Astrocyte of the spinal cord (primary cell): ENCODE data around the gene MTHFD2L.
A peak's percentile ranks its signal among the peaks of the same experiment; 100 is the strongest.

Experiments
- DNase-seq: peaks from one replicate; pipeline ENCODE4 v3.0.0; 2011; ENCODE audit warnings: low read depth, low spot score
- H3K4me3 ChIP-seq: 2 replicates; pipeline ENCODE4 v1.5.1; 2011; ENCODE audit warnings: low read depth, mild to moderate bottlenecking, low read length, moderate library complexity
- in situ Hi-C: cut with HindIII; loops from 2 replicates; pipeline ENCODE4 v1.10.0; 2017; ENCODE audit warnings: low sequenced_read_pairs
- TF ChIP-seq, protein P1 (sequence below): IDR thresholded peaks from 2 replicates; pipeline ENCODE4 v1.5.1; 2012; ENCODE audit warnings: low read depth, mild to moderate bottlenecking, low read length, inconsistent platforms

Gene MTHFD2L

DNA sequence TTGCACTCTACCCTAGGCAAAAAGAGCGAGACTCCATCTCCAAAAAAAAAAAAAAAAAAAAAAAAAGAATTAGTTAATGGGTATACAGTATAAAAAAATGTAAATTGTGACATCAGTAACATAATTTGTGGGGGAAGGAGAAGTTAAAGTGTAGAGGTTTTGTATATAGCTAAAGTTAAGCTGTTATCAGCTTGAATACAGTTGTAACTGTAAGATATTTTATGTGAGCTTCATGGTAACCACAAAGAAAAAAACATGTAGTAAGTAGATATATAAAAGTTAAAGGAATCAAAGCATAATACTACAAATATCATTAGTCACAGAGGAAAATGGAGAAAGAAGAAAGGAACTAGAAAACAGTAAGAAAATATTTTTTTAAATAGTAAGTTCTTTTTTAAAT, 97.2 kb downstream of the MTHFD2L start:
- in situ Hi-C loops, result no loop called here
- no peak for DNase-seq
- TF ChIP-seq, protein P1, sequence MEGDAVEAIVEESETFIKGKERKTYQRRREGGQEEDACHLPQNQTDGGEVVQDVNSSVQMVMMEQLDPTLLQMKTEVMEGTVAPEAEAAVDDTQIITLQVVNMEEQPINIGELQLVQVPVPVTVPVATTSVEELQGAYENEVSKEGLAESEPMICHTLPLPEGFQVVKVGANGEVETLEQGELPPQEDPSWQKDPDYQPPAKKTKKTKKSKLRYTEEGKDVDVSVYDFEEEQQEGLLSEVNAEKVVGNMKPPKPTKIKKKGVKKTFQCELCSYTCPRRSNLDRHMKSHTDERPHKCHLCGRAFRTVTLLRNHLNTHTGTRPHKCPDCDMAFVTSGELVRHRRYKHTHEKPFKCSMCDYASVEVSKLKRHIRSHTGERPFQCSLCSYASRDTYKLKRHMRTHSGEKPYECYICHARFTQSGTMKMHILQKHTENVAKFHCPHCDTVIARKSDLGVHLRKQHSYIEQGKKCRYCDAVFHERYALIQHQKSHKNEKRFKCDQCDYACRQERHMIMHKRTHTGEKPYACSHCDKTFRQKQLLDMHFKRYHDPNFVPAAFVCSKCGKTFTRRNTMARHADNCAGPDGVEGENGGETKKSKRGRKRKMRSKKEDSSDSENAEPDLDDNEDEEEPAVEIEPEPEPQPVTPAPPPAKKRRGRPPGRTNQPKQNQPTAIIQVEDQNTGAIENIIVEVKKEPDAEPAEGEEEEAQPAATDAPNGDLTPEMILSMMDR, result no peak
- H3K4me3 ChIP-seq, result no peak overlapping the region

DNA sequence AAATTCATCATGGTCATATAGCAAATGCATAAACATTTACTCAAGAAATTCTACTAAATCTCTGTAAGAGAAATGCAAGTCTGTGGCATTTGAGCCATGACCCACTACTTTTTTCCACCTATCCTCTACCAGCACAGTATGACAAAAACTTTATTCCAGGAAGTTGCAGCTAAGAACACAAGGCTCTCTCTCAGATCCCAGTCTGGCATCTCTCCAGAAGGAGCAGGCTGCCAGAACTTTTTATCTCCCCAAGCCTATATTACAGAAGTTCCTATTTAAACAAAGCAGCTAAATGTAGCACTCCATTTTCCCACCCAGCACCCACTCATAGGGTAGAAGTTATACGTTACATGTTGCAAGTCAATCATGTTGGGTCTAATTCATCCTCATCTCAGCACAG, 101.0 kb downstream of the MTHFD2L start:
- in situ Hi-C loops, result no loop called here
- DNase-seq, result peak; percentile 35
- H3K4me3 ChIP-seq, result no peak overlapping the region
- TF ChIP-seq, protein P1, result no peak

DNA sequence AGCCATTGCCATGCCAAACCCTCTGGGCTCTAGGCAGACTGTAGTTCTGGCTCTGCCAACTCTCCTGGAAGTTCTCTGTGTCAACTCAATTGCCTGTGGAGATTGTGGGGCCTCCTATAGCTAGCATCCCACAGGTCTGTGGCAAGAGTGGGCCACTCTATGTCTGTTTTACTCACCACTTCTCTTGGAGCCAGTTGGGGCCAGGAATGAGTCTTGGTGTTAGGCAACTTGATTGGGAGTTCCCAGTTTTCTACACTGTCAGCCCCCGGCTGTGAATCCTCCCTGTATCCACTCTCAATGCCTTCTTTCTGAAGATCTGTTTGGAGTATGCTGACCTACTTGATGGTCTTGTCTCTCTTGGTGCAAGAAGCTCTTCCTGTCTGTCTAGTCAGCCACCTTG, 102.1 kb downstream of the MTHFD2L start:
- no peak overlapping the region for H3K4me3 ChIP-seq
- no peak for DNase-seq
- in situ Hi-C loops, result no loop called here
- TF ChIP-seq, protein P1, result no peak

DNA sequence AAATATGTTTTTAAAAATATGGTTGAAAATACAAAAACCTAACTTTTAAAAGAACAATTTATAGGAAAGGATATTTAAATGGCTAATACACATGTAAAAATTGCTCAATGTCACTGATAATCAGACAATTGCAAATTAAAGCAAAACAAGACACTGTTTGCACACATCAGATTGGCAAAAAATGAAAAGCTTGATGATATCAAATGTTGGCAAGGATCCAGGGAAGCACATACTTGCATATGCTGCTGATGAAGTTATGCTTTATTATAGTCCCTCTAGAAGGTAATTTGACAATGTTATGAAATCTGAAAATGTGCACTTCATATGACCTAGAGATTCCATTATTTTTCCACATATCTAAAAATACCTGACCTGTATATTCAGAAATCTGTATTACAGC, 104.6 kb downstream of the MTHFD2L start:
- H3K4me3 ChIP-seq, result no peak overlapping the region
- in situ Hi-C loops, result no loop called here
- DNase-seq, result no peak
- TF ChIP-seq, protein P1, result no peak

DNA sequence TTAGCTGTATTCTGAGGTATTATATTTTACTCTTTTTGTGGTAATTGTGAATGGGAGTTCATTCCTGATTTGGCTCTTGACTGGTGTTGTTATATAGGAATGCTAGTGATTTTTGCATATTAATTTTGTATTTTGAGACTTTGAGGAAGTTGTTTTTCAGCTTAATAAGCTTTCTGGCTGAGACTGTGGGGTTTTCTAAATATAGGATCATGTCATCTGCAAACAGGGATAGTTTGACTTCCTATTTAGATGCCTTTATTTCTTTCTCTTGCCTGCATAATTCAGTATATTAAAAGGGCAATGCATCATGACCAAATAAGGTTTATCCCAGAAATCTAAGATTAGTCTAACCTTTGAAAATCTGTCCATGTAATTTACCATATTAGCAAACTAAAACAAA, 105.6 kb downstream of the MTHFD2L start:
- in situ Hi-C loops, result no loop called here
- TF ChIP-seq, protein P1, result no peak
- DNase-seq, result no peak
- H3K4me3 ChIP-seq, result no peak overlapping the region

DNA sequence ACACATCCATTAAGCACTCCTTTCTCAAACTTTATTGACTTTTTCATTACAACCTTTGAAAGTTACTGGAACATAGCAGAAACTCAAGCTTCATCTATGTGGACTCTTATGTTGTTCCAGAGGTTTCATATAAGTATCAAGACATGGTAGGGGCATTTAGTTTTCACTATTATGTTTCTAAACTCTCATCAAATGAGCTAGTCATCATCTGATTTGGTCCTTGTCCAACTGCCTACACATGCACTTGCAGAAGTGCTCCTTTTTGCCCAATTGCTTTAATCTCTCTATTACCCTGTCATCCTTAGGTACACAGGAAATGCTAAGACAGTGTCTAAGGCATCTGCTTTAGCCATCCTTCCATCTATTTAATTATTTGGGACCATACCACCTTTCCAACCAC, 108.2 kb downstream of the MTHFD2L start:
- DNase-seq, result no peak
- no peak overlapping the region for H3K4me3 ChIP-seq
- in situ Hi-C loops, result no loop called here
- TF ChIP-seq, protein P1, result no peak

DNA sequence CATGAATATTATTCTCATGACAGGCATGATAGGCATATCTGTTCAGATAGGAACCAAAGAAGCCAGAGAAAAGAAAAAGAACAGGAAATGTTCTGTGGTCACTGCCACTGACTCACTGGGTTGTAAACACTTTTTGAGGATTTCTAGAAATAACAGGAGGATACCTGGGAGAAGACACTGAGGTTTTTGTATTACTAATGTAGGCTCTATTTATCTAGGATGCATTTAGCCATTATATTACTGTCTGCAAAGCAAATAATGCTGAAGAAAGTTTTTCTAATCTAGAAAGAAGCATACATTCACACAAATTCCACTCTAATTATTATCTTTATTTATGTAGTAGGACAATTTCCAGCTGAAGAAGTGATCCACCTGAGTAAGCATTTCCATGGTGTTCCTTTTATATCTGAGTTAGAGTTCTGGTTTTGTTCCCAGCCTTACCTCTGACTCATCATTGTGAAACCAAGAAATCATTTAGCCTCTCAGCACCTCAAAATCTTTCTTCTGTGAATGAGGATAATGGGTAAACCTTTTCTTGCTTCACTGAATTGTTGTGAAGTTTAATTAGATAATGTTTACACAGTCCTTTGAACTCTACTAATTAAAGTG, 110.2 kb downstream of the MTHFD2L start:
- peak; percentile 86 for DNase-seq
- in situ Hi-C loops, result no loop called here
- TF ChIP-seq, protein P1, result no peak
- no peak overlapping the region for H3K4me3 ChIP-seq
